KOPT-K1 (cell line): ENCODE data around the gene EVL.

Source experiments
- H3K27ac ChIP-seq: fragments of 200-600 bp; sonication (generic); 2 replicates; pipeline ENCODE4 v1.5.1; 2016; ENCODE audit warnings: antibody characterized with exemption, mild to moderate bottlenecking, low read depth, low read length; ENCODE audit not compliant: poor library complexity, severe bottlenecking
- H3K36me3 ChIP-seq: fragments of 200-600 bp; sonication (generic); 2 replicates; pipeline ENCODE4 v1.5.1; 2017; ENCODE audit warnings: antibody characterized with exemption, mild to moderate bottlenecking, low read length, moderate library complexity; ENCODE audit not compliant: insufficient read depth
- H3K9me3 ChIP-seq: fragments of 200-600 bp; sonication (generic); 2 replicates; pipeline ENCODE4 v1.5.1; 2017; ENCODE audit warnings: antibody characterized with exemption, low read length, mild to moderate bottlenecking; ENCODE audit not compliant: insufficient read depth, poor library complexity, severe bottlenecking

The EVL gene

GRCh38 chr14:100115236-100115635 lies 50.0 kb downstream of the EVL start:
- Histone ChIP-seq H3K27ac (no peak overlapping the region), H3K36me3 (peaks cover 100% of the 10 kb centered on the region), H3K9me3 (no peaks in the 10 kb centered on the region)

GRCh38 chr14:100115726-100116125 lies 50.5 kb downstream of the EVL start:
- H3K9me3 ChIP-seq: no peaks in the 10 kb centered on the region
- peak overlapping the region; percentile 16 for H3K27ac ChIP-seq
- peaks cover 100% of the 10 kb centered on the region for H3K36me3 ChIP-seq

- peaks cover 100% of the 10 kb centered on the region for H3K36me3 ChIP-seq
- peak overlapping the region; percentile 16 for H3K27ac ChIP-seq
- H3K9me3 ChIP-seq: no peaks in the 10 kb centered on the region
Measured at GRCh38 chr14:100116134-100116533, 50.9 kb downstream of the EVL start.

- no peaks in the 10 kb centered on the region for H3K9me3 ChIP-seq
- peaks cover 100% of the 10 kb centered on the region for H3K36me3 ChIP-seq
- H3K27ac ChIP-seq: no peak overlapping the region
Measured at GRCh38 chr14:100117026-100117425, 51.8 kb downstream of the EVL start.

- Histone ChIP-seq H3K9me3 (no peaks in the 10 kb centered on the region), H3K27ac (no peak overlapping the region), H3K36me3 (peaks cover 100% of the 10 kb centered on the region)
Measured at GRCh38 chr14:100117633-100118395, 52.6 kb downstream of the EVL start.

- no peaks in the 10 kb centered on the region for H3K9me3 ChIP-seq
- H3K27ac ChIP-seq: no peak overlapping the region
- H3K36me3 ChIP-seq: peaks cover 100% of the 10 kb centered on the region
Measured at GRCh38 chr14:100118396-100119011, 53.3 kb downstream of the EVL start.

GRCh38 chr14:100119251-100119650 lies 54.0 kb downstream of the EVL start:
- Histone ChIP-seq H3K27ac (peak overlapping the region; percentile 21), H3K36me3 (peaks cover 100% of the 10 kb centered on the region), H3K9me3 (no peaks in the 10 kb centered on the region)

- Histone ChIP-seq H3K36me3 (peaks cover 100% of the 10 kb centered on the region), H3K27ac (no peak overlapping the region), H3K9me3 (no peaks in the 10 kb centered on the region)
Measured at GRCh38 chr14:100120522-100121269, 55.5 kb downstream of the EVL start.

GRCh38 chr14:100121643-100122480 lies 56.6 kb downstream of the EVL start:
- Histone ChIP-seq H3K27ac (no peak overlapping the region), H3K36me3 (peaks cover 100% of the 10 kb centered on the region), H3K9me3 (no peaks in the 10 kb centered on the region)

- peaks cover 100% of the 10 kb centered on the region for H3K36me3 ChIP-seq
- H3K9me3 ChIP-seq: no peaks in the 10 kb centered on the region
- H3K27ac ChIP-seq: no peak overlapping the region
Measured at GRCh38 chr14:100122481-100123223, 57.4 kb downstream of the EVL start.

GRCh38 chr14:100123618-100124017 lies 58.4 kb downstream of the EVL start:
- Histone ChIP-seq H3K27ac (no peak overlapping the region), H3K36me3 (peaks cover 100% of the 10 kb centered on the region), H3K9me3 (no peaks in the 10 kb centered on the region)

- Histone ChIP-seq H3K36me3 (peaks cover 100% of the 10 kb centered on the region), H3K9me3 (no peaks in the 10 kb centered on the region), H3K27ac (no peak overlapping the region)
Measured at GRCh38 chr14:100124551-100125088, 59.4 kb downstream of the EVL start.

GRCh38 chr14:100126401-100126800 lies 61.2 kb downstream of the EVL start:
- no peak overlapping the region for H3K27ac ChIP-seq
- H3K9me3 ChIP-seq: no peaks in the 10 kb centered on the region
- H3K36me3 ChIP-seq: peaks cover 100% of the 10 kb centered on the region

- no peak overlapping the region for H3K27ac ChIP-seq
- no peaks in the 10 kb centered on the region for H3K9me3 ChIP-seq
- peaks cover 100% of the 10 kb centered on the region for H3K36me3 ChIP-seq
Measured at GRCh38 chr14:100127853-100128455, 62.7 kb downstream of the EVL start.
